ENCODE measurements around the gene IFT20.
A peak's percentile ranks its signal among the peaks of the same experiment; 100 is the strongest.

Gene IFT20, protein sequence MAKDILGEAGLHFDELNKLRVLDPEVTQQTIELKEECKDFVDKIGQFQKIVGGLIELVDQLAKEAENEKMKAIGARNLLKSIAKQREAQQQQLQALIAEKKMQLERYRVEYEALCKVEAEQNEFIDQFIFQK

DNA sequence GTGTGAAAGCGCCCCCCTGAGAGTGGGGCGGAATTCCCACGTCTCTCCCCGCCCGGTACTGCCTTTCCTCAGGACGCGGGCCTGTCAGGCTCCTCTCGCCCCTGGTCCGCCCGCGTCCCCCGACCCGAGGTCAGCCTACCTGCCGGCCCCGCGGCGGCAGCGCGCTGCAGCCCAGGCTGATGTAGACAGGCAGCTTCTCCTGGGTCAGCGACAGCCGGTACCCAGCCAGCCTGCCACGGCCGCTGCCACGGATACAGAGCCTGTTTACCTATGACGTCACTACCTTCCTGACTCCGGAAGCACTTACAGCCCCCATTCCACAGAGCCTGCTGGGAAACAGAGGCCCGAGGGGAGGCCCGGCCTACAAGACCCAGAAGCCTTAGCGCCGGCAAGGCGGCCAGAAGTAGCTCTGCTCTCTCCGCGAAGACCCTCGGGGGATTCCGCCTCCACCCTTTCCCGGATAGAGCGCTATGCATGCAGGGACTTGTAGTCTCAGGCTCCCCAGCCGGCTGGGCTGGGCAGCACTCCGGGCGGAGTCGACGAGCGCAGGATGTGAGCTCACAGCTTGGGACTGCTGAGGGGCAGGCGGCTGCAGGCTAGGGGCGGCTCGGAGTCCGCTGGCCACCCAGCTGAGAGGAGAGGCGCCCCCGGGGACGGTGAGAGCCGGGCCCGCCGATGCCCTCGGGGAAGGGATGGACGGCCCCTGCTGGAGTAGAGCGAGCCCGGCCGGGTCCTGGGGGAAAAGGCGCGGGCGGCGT, at the start of gene IFT20, which contains the start of gene TNFAIP1:
Gene IFT20 (minus strand): TSS at position 272 of the 758 bp plus-strand sequence. CDS start 3,487 bp downstream, outside the sequence.
Gene TNFAIP1 (plus strand): TSS at position 561 of the 758 bp plus-strand sequence. CDS start 3,761 bp downstream, outside the sequence.
- DNase-seq (ENCODE audit: low read depth in 2 of 2): peak; percentile 97 to 98

DNA sequence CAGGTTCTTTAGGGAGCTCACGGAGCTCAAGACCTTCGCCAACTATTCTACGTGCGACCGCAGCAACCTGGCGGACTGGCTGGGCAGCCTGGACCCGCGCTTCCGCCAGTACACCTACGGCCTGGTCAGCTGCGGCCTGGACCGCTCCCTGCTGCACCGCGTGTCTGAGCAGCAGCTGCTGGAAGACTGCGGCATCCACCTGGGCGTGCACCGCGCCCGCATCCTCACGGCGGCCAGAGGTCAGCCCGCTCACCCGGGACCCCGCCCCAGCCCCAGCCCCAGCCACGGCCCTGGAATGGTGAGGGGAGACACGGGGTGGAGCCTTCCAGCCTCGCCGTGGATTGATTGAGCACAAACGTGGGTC, 49.7 kb upstream of the IFT20 start:
- no peak for DNase-seq (ENCODE audit: low read depth in 2 of 2)

DNA sequence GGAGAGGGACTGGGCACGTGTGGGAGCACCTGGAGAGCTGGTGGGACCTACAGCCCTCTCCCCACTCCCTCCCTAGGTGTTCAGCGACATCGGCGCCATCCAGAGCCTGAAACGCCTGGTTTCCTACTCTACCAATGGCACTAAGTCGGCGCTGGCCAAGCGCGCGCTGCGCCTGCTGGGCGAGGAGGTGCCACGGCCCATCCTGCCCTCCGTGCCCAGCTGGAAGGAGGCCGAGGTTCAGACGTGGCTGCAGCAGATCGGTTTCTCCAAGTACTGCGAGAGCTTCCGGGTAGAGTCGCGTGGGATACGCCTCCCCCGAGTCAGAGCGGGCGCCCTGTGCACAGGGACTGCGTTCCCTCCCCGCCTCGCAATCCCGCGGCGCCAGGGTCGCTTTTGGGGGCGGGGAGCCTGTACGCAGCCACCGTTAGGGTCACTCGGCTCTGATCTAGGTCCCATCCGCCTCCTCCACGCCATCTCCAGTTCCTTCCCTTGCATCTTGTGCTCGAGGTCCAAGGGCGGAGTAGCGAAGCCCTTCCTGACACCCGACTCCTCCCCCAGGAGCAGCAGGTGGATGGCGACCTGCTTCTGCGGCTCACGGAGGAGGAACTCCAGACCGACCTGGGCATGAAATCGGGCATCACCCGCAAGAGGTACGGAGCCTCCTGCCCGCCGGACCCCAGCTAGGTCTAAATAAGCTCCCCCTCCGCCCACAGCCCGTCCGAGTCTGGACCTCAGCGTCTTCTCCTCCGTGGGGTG, 49.2 kb upstream of the IFT20 start:
- DNase-seq (ENCODE audit: low read depth in 2 of 2): peak; percentile 24 to 55

DNA sequence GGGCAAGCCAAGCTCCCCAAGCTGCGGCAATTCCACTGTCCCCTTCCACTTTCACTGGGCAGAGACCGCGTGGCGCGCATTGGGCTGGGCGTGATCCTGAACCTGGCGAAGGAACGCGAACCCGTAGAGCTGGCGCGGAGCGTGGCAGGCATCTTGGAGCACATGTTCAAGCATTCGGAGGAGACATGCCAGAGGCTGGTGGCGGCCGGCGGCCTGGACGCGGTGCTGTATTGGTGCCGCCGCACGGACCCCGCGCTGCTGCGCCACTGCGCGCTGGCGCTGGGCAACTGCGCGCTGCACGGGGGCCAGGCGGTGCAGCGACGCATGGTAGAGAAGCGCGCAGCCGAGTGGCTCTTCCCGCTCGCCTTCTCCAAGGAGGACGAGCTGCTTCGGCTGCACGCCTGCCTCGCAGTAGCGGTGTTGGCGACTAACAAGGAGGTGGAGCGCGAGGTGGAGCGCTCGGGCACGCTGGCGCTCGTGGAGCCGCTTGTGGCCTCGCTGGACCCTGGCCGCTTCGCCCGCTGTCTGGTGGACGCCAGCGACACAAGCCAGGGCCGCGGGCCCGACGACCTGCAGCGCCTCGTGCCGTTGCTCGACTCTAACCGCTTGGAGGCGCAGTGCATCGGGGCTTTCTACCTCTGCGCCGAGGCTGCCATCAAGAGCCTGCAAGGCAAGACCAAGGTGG, 46.0 kb upstream of the IFT20 start:
- no peak for DNase-seq (ENCODE audit: low read depth in 2 of 2)

DNA sequence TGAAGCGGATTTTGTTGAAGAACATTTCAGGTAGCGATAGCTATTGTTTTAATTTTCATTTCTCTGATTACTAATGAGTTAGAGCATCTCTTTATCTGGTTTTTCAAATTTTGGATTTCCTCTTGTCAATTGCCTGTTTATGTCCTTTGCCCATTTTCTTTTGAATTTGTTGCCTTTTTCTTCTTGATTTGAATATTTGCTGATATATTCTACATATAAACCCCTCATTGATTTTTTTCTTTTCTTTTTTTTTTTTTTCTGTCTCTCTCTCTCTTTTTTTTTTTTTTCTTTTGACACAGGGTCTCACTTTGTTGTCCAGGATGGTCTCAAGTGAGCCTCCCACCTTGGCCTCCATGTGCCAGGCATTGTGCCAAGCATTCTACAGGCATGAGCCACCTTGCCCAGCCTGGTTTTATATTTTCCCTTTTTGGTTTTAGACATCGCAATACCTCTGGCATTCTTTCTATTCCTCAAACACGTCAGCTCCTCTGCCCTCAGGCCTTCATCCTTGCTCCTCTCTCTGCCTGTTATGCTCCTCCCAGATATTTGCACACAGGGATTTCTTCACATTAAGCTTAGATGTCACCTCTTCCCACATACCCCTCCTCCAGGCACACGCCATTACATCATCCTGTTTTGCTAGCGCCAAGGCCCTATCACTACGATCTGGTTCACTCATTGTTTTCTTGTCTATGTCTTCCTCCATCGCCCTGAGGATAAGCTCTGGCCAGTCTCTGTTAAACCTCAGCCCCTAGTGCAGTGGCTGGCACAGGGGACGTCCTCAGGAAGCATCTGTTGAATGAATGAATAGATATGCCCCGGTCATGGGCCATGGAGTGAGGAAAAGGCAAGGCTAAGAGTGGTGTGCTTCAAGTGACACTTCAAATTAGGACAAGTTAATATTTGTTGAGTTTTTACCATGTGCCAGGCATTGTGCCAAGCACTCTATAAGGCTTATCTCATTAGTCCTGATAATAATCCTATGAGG, 44.8 kb upstream of the IFT20 start:
- DNase-seq (ENCODE audit: low read depth in 2 of 2): no peak

DNA sequence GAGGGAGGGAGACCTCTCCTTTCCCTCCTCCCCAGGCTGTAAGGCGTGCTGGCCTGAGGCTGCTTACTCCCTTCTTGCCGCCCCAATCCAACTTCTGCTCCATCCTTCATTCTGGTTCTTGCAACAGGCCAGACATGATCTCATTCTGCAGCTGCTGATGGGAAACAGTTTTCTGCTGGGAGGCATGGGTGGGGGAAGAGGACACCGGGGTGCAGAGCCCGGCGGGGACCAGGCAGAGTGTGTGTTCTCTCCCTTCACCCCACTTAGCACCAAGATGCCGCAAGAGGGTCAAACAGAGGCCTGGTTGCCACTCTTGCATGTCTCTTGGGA, 37.6 kb upstream of the IFT20 start:
- DNase-seq (ENCODE audit: low read depth in 2 of 2): no peak

DNA sequence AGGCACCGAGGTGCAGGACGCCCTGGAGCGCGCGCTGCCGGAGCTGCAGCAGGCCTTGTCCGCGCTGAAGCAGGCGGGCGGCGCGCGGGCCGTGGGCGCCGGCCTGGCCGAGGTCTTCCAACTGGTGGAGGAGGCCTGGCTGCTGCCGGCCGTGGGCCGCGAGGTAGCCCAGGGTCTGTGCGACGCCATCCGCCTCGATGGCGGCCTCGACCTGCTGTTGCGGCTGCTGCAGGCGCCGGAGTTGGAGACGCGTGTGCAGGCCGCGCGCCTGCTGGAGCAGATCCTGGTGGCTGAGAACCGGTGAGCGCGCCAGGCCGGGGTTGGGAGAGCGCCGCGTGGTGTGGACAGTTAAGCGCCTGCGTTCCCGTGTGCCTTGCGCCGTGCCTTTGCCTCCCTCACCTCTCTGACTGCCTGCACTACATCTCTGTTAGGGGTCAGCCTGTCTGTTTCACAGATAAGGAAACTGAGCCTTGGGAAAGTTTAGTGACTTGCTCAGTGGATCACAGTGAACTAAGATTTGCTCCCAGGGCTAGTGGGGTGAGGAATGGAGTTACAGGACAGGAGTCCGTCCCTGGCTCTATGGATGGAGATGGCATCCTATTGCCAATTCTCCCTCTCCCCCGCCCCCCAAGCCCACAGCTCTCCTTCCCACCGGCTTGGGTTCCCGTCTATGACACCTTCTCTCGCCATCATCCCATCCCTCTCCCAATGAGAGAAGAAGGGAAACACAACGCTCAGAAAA, 37.1 kb upstream of the IFT20 start:
- DNase-seq (ENCODE audit: low read depth in 2 of 2): no peak

DNA sequence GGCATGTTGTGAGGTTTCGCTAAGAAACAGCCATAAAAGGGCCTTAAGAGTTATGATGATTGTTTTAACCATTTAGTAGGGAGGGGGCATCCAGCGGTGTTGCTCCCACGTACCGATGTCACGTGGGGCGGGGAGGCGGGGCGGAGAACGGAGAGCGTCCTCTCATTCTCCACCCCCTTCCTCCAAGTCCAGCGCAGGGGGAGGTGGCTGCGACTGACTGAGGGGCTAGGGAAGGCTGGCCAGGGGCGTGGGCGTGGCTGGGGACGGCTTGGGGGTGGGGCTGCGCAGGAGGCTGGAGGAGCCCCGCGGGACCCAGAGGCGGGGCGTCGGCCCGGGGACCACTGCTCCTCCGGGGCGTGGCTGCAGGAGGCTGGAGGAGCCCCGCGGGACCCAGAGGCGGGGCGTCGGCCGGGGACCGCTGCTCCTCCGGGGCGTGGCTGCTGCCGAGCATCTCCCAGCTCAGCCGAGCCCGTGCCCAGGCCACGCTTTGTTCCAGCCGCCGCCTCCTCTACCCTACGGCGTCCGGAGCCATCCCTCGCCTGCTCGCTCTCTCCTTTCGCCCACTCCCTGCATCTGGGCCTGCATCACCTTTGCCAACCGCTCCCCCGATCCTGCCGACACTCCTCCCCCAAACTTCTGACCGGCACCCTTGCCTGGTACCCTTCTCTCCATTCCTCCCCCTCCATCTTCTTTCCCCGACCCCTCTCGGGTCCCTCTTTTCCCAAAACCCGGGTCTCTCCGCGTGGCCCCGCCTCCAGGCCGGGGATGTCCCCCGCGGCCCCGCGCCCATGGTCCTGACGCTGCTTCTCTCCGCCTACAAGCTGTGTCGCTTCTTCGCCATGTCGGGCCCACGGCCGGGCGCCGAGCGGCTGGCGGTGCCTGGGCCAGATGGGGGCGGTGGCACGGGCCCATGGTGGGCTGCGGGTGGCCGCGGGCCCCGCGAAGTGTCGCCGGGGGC, 36.3 kb upstream of the IFT20 start, which contains the start of gene SARM1:
Gene SARM1 (plus strand): TSS at position 450 of the 958 bp plus-strand sequence. CDS start 339 bp downstream, at position 789.
- peak; percentile 65 to 78 for DNase-seq (ENCODE audit: low read depth in 2 of 2)

DNA sequence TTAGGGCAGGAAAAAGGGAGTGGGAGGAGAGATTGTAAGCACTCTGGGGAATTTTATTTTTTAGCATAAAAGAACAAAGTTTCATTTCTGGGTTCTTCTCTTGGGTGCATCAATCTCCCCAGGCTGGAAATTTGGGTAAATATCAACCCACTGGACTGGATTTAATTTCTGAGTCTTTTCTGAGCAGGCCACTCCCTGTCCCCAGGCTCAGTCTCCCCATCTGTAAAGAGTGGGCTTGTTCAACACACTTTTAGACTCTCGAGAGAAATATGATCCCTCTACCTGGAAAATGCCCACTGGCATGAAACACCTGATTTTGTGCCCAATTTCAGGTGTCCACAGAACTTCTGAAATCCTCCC, 35.5 kb upstream of the IFT20 start:
- no peak for DNase-seq (ENCODE audit: low read depth in 2 of 2)

DNA sequence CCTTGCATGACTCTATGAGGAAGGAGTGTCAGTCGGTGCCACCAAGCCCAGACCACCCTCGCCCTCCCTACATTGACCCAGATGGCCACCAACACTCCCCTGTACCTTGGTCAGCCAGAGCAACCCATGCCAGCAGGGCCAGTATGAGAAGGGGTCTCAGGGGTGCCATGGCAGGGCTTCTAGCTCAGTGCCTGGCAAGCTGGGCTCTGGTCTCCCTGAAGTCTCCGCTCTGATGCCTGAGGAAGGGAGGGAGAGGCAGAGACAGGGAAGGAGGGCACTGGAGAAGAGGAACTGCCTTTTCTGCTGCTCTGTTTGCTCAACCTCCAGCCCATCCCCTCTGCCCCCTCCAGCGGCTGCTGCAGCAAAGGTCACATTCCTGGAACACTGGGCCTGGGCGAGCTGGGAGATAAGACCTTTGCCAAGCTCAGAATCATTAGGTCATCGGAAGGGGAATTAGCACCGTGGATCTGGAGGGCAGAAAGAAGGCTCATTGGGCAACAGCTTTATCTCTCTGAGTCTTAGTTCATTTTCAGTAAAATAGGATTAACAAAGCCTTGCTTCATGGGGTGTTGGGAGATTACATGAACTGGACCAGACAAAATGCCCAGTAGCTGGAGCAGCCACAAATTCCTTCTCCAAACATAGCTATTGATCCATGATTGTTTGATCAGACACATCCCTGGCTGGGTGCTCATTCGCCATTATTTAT, 34.9 kb upstream of the IFT20 start, which contains the start of gene VTN:
Gene VTN (minus strand): TSS at position 273 of the 709 bp plus-strand sequence. CDS start 104 bp downstream, at position 169.
- DNase-seq (ENCODE audit: low read depth in 2 of 2): no peak

DNA sequence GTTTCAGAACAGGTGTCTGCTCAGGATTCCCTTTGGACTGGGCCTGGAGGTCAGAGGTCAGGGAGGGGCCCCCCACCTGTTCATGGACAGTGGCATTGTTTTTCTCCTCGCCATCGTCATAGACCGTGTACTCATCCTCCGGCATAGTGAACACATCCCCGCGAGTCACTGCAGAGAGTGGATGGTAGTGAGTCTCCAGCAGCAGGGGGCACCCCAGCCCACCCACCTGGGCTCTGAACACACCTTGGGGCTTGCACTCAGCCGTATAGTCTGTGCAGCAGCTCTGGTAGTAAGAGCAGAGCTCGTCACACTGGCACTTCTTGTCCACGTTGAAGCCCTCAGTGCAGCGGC, 34.4 kb upstream of the IFT20 start:
- DNase-seq (ENCODE audit: low read depth in 2 of 2): no peak

DNA sequence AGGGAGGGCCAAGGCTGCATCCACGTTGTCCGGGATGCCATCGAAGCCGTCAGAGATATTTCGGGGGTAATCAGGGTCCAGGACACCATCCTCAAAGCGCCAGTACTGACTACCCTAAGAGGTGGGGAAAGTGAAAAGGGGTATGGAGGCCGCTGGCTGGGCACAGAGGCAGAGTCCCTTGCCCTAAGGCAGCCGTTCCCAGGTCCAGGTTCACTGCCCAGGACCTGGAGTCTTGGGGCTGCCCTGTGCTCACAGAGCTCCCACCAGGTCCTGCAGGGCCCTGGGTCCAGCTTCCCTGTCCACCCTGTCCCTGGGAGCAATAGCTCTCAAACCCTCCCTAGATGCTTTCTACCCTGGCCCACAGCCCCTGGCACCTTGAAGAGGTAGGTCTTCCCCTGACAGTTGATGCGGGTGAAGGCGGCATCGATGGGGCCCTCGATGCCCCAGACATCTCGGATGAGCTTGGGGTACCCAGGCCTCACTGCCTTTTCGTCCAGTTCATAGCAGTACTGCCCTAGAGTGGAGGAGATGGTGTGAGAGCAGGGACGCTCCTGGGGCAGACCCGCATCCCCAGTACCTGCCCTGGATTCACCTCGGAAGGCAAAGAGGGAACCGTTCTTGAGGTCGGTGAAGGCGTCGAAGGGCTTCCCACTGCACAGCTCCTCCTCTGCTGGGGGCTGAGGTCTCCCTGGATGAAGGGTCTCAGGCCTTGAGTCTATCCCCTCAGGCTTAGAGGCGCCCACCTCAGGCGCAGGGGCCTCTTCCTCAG, 33.8 kb upstream of the IFT20 start:
- no peak for DNase-seq (ENCODE audit: low read depth in 2 of 2)

DNA sequence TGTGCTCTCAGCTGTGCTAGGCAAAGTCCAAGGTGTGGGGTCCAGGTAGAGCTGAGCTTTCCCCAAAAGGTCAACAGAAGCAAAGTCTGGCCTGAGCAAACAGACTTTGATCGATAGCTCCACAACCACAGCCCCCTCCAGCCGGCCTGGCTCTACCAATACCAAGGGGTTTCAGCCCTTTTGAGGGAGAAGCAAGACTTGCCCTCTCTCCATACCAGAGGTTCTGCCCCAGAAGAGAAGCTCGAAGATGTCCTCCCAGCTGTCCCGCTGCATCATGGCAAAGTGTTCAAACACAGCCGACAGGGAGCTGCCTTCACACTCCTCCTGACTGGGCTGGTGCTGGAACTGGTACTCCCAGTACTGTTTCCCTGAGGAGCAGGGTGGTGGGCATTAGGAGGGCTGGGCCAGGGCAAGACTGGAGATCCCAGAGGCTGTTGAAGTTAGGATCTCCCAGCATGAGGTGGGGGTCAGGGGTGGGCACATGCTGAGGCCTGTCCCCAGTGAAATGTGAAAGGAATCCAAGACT, 33.1 kb upstream of the IFT20 start:
- no peak for DNase-seq (ENCODE audit: low read depth in 2 of 2)

DNA sequence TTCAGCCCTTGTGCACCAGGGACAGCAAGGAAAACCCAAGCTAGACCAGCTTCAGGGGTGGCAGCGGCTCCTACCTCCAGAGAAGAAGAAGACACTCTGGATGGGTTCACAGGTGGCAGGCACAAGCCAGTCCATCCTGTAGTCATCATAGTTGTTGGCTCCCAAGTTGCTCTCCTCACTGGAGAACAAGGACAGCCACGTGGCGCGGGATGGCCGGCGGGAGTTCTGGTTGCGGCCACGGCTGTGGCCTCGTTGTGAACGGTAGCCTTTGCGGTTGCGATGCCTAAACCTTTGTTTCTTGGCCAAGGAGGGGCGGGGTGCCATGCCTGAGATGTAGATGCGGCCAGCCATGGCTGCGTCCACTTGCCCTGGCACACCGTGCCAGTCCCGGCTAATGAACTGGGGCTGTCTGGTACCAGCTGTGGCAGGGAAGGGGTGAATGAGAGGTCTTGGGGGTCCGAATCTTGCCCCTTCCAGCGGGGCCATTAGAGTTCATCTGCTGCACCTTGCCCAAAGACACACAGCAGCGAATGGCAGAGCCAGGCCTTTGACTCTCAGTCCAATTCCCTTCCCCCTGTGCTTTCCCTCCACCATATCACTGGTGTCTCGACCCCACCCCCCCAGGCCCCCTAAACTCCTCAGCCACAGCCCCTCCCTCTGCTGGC, 32.5 kb upstream of the IFT20 start:
- no peak for DNase-seq (ENCODE audit: low read depth in 2 of 2)

DNA sequence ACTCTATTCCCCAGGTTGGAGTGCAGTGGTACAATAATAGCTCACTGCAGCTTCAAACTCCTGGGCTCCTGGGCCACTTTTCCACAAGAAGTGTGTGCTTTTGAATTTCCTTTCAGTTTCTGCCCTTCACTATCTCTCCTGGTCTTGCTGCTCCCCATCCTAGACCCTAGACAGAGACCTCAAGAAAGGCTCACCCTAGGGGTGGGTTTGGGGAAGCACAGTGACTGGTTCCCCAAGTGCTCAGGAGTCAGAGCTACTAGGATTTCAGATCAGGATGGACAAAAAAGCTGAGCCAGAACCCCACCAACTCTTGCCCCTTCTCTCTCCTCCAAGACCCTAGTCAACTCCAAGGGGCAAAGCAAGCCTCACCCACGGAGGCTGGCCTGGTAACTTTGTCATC, 31.3 kb upstream of the IFT20 start:
- no peak for DNase-seq (ENCODE audit: low read depth in 2 of 2)

DNA sequence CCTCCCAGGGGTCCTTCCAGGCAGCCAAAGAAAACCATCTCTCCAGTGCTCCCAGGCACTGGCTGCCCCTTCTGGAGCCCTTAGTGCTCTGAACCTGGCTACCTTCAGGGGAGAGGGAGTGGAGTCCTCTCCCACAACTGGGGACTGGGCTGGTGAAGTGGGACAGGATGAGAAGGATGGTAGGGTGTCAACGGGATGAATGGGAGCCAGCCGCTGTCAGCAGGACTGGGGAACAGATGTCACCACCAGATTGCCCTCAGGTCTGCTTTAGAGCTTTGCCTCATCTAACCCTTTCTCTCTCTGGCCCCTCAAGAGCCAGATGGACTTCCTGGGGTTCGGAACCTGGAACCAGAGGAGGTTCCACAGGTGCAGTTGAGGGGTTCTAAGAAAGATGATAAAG, 30.2 kb upstream of the IFT20 start:
- no peak for DNase-seq (ENCODE audit: low read depth in 2 of 2)

Measured in stimulated activated CD8-positive, alpha-beta memory T cell treated with anti-CD3 and anti-CD28 coated beads, Interleukin-7, amount 100 ng/mL, for 4 hours (primary cell).